Glomerular endothelial cell (primary cell): ENCODE data around the gene GLUD2. TPM values are rescaled to one million over a fixed set of nuclear protein-coding genes. Genes with fewer than 3 reads are reported as not detected.

Experiments used
- DNase-seq: peaks from one replicate; pipeline ENCODE4 v3.0.0-alpha.2; 2011; ENCODE audit warnings: low read depth, low spot score; ENCODE audit errors: extremely low read depth
- total RNA-seq: library from RNA; depleted of rRNA; stranded (reverse); fragments of >200 nt; gene quantifications from 2 replicates; pipeline ENCODE4 v1.2.3, GENCODE V29; 2015

The GLUD2 gene
- total RNA-seq, 1 donor from 2014 or later = 1.6 TPM

GRCh38 chrX:121093011-121093410 is 45.6 kb downstream of the GLUD2 start:
- no peak for DNase-seq

Other genes with a start within 250 kb of the GLUD2 start
- not detected in 2 replicates for gene CT47B1, start 171.7 kb upstream of the GLUD2 start, total RNA-seq
- not detected in 2 replicates for gene CT47A11, start 110.5 kb upstream of the GLUD2 start, total RNA-seq
- not detected in 2 replicates for gene CT47A10, start 105.6 kb upstream of the GLUD2 start, total RNA-seq
- gene CT47A9, start 100.7 kb upstream of the GLUD2 start, total RNA-seq = not detected in 2 replicates
- gene CT47A8, start 95.9 kb upstream of the GLUD2 start, total RNA-seq = not detected in 2 replicates
- not detected in 2 replicates for gene CT47A7, start 91.0 kb upstream of the GLUD2 start, total RNA-seq
- not detected in 2 replicates for gene CT47A6, start 86.1 kb upstream of the GLUD2 start, total RNA-seq
- not detected in 2 replicates for gene CT47A5, start 81.3 kb upstream of the GLUD2 start, total RNA-seq
- not detected in 2 replicates for gene CT47A4, start 76.4 kb upstream of the GLUD2 start, total RNA-seq
- not detected in 2 replicates for gene CT47A3, start 71.5 kb upstream of the GLUD2 start, total RNA-seq
- not detected in 2 replicates for gene CT47A2, start 66.7 kb upstream of the GLUD2 start, total RNA-seq
- not detected in 2 replicates for gene CT47A1, start 61.9 kb upstream of the GLUD2 start, total RNA-seq